HCT116 (cell line): Measurements from ENCODE around the gene PRR29. TPM values are rescaled to one million over a fixed set of nuclear protein-coding genes. Genes with fewer than 3 reads are reported as not detected.

Experiments
- ATAC-seq: fragments of 200-7000 bp; cut with Tn5 transposase; 2 replicates; pipeline ENCODE4 v1.9.1; 2020; ENCODE audit warnings: mild to moderate bottlenecking, moderate library complexity
- BruUV-seq: library from RNA; stranded (reverse); fragments of 400-500 nt; replicated peaks from 2 replicates; lab custom pipeline; 2021; lab: Mats Ljungman, UMichigan
- CTCF ChIA-PET: fragments of 300-600 bp; sonication (Branson Sonifier 250); formaldehyde crosslinking; loops from one replicate; lab custom pipeline; 2021; ENCODE audit warnings: antibody characterized with exemption; lab: Charles Lee
- POLR2A ChIA-PET: fragments of 300-600, 350-600 bp; sonication (Branson Sonifier 250); formaldehyde crosslinking; loops from one replicate; lab custom pipeline; 2021; ENCODE audit warnings: antibody characterized with exemption; lab: Charles Lee
- RAD21 ChIA-PET, 2 experiments: fragments of 300-600 bp; sonication (Branson Sonifier 250); formaldehyde crosslinking; loops; one replicate each; lab custom pipeline; 2023; ENCODE audit warnings: low total read pairs in 2 of 2; ENCODE audit not compliant: uncharacterized antibody in 2 of 2, unreplicated experiment in 2 of 2, low non-redundant PET in 1 of 2; lab: Charles Lee
- DNase-seq: peaks from one replicate; pipeline ENCODE4 v3.0.0-alpha.2; 2010; ENCODE audit warnings: low read depth, low spot score
- H2AFZ ChIP-seq: fragments of 200-600 bp; shearing (Covaris generic), sonication (generic); 2 replicates; pipeline ENCODE4 v1.6.1; 2017; ENCODE audit warnings: low read depth, mixed run types, mixed read lengths, antibody characterized with exemption, low read length; ENCODE audit not compliant: poor library complexity, severe bottlenecking
- H3K27ac ChIP-seq: 2 replicates; pipeline ENCODE4 v1.5.1; 2012; ENCODE audit warnings: low read depth, low read length
- H3K27me3 ChIP-seq: fragments of 200-600 bp; sonication (generic); 2 replicates; pipeline ENCODE4 v1.6.1; 2016; ENCODE audit warnings: mixed run types, low read length, mixed read lengths; ENCODE audit not compliant: insufficient read depth
- H3K36me3 ChIP-seq, 2 experiments: fragments of 200-500 bp in 1 of 2; fragments of 200-600 bp in 1 of 2; sonication (Bioruptor generic) in 1 of 2; sonication (generic) in 1 of 2; 2 replicates each; pipeline versions ENCODE4 v1.5.1 to v1.6.1; 2014 to 2016; ENCODE audit warnings: low read length in 2 of 2, inconsistent platforms in 1 of 2, mixed read lengths in 1 of 2, mixed run types in 1 of 2; ENCODE audit not compliant: insufficient read depth in 2 of 2, control insufficient read depth in 1 of 2
- H3K4me1 ChIP-seq, 2 experiments: fragments of 200-600 bp in 1 of 2; sonication (generic) in 1 of 2; 2 replicates each; pipeline versions ENCODE4 v1.5.1 to v1.6.1; 2012 to 2017; ENCODE audit warnings: low read length in 2 of 2, inconsistent platforms in 1 of 2, mild to moderate bottlenecking in 1 of 2, mixed read lengths in 1 of 2, mixed run types in 1 of 2, moderate library complexity in 1 of 2; ENCODE audit not compliant: insufficient read depth in 2 of 2, control insufficient read depth in 1 of 2
- H3K4me2 ChIP-seq: fragments of 200-600 bp; sonication (generic); 2 replicates; pipeline ENCODE4 v1.6.1; 2017; ENCODE audit warnings: mixed run types, low read length, mixed read lengths
- H3K4me3 ChIP-seq, 2 experiments: fragments of 200-600 bp in 1 of 2; sonication (generic) in 1 of 2; replicated peaks in 1 of 2; 2 replicates each; pipeline ENCODE4 v1.5.1; 2011 to 2016; ENCODE audit warnings: low read length in 2 of 2, control low read depth in 1 of 2, low read depth in 1 of 2, mild to moderate bottlenecking in 1 of 2, mixed read lengths in 1 of 2, mixed run types in 1 of 2
- H3K79me2 ChIP-seq: fragments of 200-600 bp; sonication (generic); 2 replicates; pipeline ENCODE4 v1.6.1; 2017; ENCODE audit warnings: mild to moderate bottlenecking, mixed run types, low read length, moderate library complexity, mixed read lengths; ENCODE audit not compliant: insufficient read depth
- H3K9ac ChIP-seq: fragments of 200-600 bp; sonication (generic); 2 replicates; pipeline ENCODE4 v1.6.1; 2016; ENCODE audit warnings: low read length, mixed read lengths
- H3K9me2 ChIP-seq: fragments of 200-600 bp; sonication (generic), shearing (Covaris generic); 2 replicates; pipeline ENCODE4 v1.6.1; 2017; ENCODE audit warnings: mixed run types, mild to moderate bottlenecking, moderate library complexity; ENCODE audit not compliant: insufficient read depth
- H3K9me3 ChIP-seq, 2 experiments: fragments of 200-500 bp in 1 of 2; fragments of 200-600 bp in 1 of 2; sonication (Bioruptor generic) in 1 of 2; sonication (generic) in 1 of 2; 2 replicates each; pipeline ENCODE4 v1.6.1; 2014 to 2017; ENCODE audit warnings: low read length in 2 of 2, mixed read lengths in 2 of 2, inconsistent platforms in 1 of 2, low read depth in 1 of 2, mild to moderate bottlenecking in 1 of 2, mixed run types in 1 of 2, moderate library complexity in 1 of 2; ENCODE audit not compliant: control insufficient read depth in 1 of 2, insufficient read depth in 1 of 2
- H4K20me1 ChIP-seq: fragments of 200-600 bp; sonication (generic), shearing (Covaris generic); 2 replicates; pipeline ENCODE4 v1.6.1; 2017; ENCODE audit warnings: mixed run types, mild to moderate bottlenecking, moderate library complexity; ENCODE audit not compliant: insufficient read depth
- ATF3 ChIP-seq: IDR thresholded peaks from 2 replicates; pipeline ENCODE4 v1.6.1; 2012
- CBX3 ChIP-seq: IDR thresholded peaks from 2 replicates; pipeline ENCODE4 v1.6.1; 2012; ENCODE audit warnings: low read depth
- CEBPB ChIP-seq: IDR thresholded peaks from 2 replicates; pipeline ENCODE4 v1.6.1; 2012; ENCODE audit warnings: low read depth
- CTCF ChIP-seq, 3 experiments: fragments of 200-600 bp in 1 of 3; sonication (generic) in 1 of 3; IDR thresholded peaks in 2 of 3; conservative IDR thresholded peaks in 1 of 3; 2 replicates each; pipeline ENCODE4 v1.5.1; 2012 to 2017; ENCODE audit warnings: low read depth in 2 of 3, low read length in 2 of 3, antibody characterized with exemption in 1 of 3, borderline replicate concordance in 1 of 3, control low read depth in 1 of 3, mild to moderate bottlenecking in 1 of 3, mixed read lengths in 1 of 3, mixed run types in 1 of 3, moderate library complexity in 1 of 3; ENCODE audit not compliant: insufficient read depth in 1 of 3
- ELF1 ChIP-seq: IDR thresholded peaks from 2 replicates; pipeline ENCODE4 v1.6.1; 2012; ENCODE audit warnings: low read depth, borderline replicate concordance
- EZH2phosphoT487 ChIP-seq: fragments of 200-600 bp; IDR thresholded peaks from 2 replicates; pipeline ENCODE4 v1.6.1; 2018; ENCODE audit warnings: antibody characterized with exemption, borderline replicate concordance
- FOSL1 ChIP-seq: IDR thresholded peaks from 2 replicates; pipeline ENCODE4 v1.6.1; 2012; ENCODE audit warnings: low read depth
- JUND ChIP-seq: IDR thresholded peaks from 2 replicates; pipeline ENCODE4 v1.6.1; 2012
- POLR2A ChIP-seq: IDR thresholded peaks from 2 replicates; pipeline ENCODE4 v1.7.0; 2011; ENCODE audit warnings: borderline replicate concordance; ENCODE audit not compliant: insufficient read depth, insufficient read length; ENCODE audit errors: extremely low read depth
- POLR2AphosphoS5 ChIP-seq: IDR thresholded peaks from 2 replicates; pipeline ENCODE4 v1.6.1; 2011; ENCODE audit warnings: mild to moderate bottlenecking, low read depth, low read length, moderate library complexity
- RAD21 ChIP-seq: IDR thresholded peaks from 2 replicates; pipeline ENCODE4 v1.6.1; 2012; ENCODE audit warnings: low read depth, mild to moderate bottlenecking
- REST ChIP-seq: IDR thresholded peaks from 2 replicates; pipeline ENCODE4 v1.6.1; 2012; ENCODE audit warnings: low read depth
- SIN3A ChIP-seq: IDR thresholded peaks from 2 replicates; pipeline ENCODE4 v1.6.1; 2012; ENCODE audit warnings: low read depth
- SRF ChIP-seq: IDR thresholded peaks from 2 replicates; pipeline ENCODE4 v1.6.1; 2012; ENCODE audit warnings: low read depth
- TCF7L2 ChIP-seq: IDR thresholded peaks from 2 replicates; pipeline ENCODE4 v1.7.0; 2011; ENCODE audit warnings: borderline replicate concordance, inconsistent platforms; ENCODE audit not compliant: insufficient read depth, insufficient read length; ENCODE audit errors: extremely low read depth
- YY1 ChIP-seq: IDR thresholded peaks from 2 replicates; pipeline ENCODE4 v1.6.1; 2011; ENCODE audit warnings: low read length, low read depth, moderate library complexity, mild to moderate bottlenecking; ENCODE audit not compliant: insufficient replicate concordance; ENCODE audit errors: extremely low read depth
- ZBTB33 ChIP-seq: IDR thresholded peaks from 2 replicates; pipeline ENCODE4 v1.6.1; 2011; ENCODE audit warnings: mild to moderate bottlenecking, low read length, moderate library complexity; ENCODE audit not compliant: insufficient replicate concordance; ENCODE audit errors: extremely low read depth
- ZFX ChIP-seq: fragments of 450-650 bp; IDR thresholded peaks from 2 replicates; pipeline ENCODE4 v1.6.1; 2017
- ZNF274 ChIP-seq: fragments of 200-500 bp; sonication (Bioruptor generic); IDR thresholded peaks from 2 replicates; pipeline ENCODE4 v1.6.1; 2014; ENCODE audit warnings: mild to moderate bottlenecking, low read depth, low read length, inconsistent platforms
- intact Hi-C: fragments of 100-400 bp; cut with micrococcal nuclease; formaldehyde crosslinking; loops from 2 replicates; pipeline ENCODE4 v1.10.0; 2022
- total RNA-seq: library from RNA; stranded (reverse); gene quantifications from one replicate; pipeline ENCODE4 v1.2.1, GENCODE V29; 2021; ENCODE audit not compliant: unreplicated experiment

The PRR29 gene
- total RNA-seq, 1 experiment from 2014 or later, result not detected

- peaks cover 41% of the 10 kb centered on the region; the same call in 1 of the 2 replicates for H3K27me3 ChIP-seq
- no peaks in the 10 kb centered on the region for H3K9me2 ChIP-seq
- H3K4me2 ChIP-seq, result no peak overlapping the region
- no peak for TF ChIP-seq JUND
- TF ChIP-seq ZNF274, result no peak
- no peak for TF ChIP-seq POLR2A
- TF ChIP-seq FOSL1, result no peak
- TF ChIP-seq EZH2phosphoT487, result no peak
- no peak for TF ChIP-seq RAD21
- no peak for TF ChIP-seq CEBPB
- TF ChIP-seq ZBTB33, result no peak
- no peak for TF ChIP-seq TCF7L2
- TF ChIP-seq SIN3A, result no peak
- no peak for TF ChIP-seq SRF
- TF ChIP-seq ELF1, result no peak
- no peak for TF ChIP-seq ZFX
- TF ChIP-seq YY1, result no peak
- no peak for TF ChIP-seq CBX3
- TF ChIP-seq POLR2AphosphoS5, result no peak
- no peak for TF ChIP-seq ATF3
- TF ChIP-seq REST, result no peak
- no peak for TF ChIP-seq CTCF (IDR thresholded peaks at IDR 0.05 in 2 of 3, conservative IDR thresholded peaks at IDR 0.05 in 1 of 3; ENCODE audit: borderline replicate concordance in 1 of 3, insufficient read depth in 1 of 3, low read depth in 2 of 3, low read length in 2 of 3)
- no peak overlapping the region for H3K9ac ChIP-seq
- peaks cover 2% of the 10 kb centered on the region in 2 experiments; a peak in 2 of 4 replicates for H3K4me1 ChIP-seq
- CTCF ChIA-PET, result interaction anchor here (2.0 to 2.5 kb wide), 2 partner anchors 10 to 91 kb away, joined by 8 to 9 read pairs; no protein-coding TSS in a partner anchor
- no peak overlapping the region for H3K4me3 ChIP-seq
- intact Hi-C loops, result no loop called here
- no peaks in the 10 kb centered on the region for H3K79me2 ChIP-seq
- H3K9me3 ChIP-seq, result no peaks in the 10 kb centered on the region
- no peak overlapping the region for H3K27ac ChIP-seq
- no peak overlapping the region for H2AFZ ChIP-seq
- RAD21 ChIA-PET, result no interaction called here
- DNase-seq (no peak), ATAC-seq (no peak)
- H3K36me3 ChIP-seq, result no peaks in the 10 kb centered on the region
- POLR2A ChIA-PET, result no interaction called here
- no peaks in the 10 kb centered on the region for H4K20me1 ChIP-seq
- no TSS peak for BruUV-seq
These were observed 2.5 kb upstream of the PRR29 start for GRCh38 chr17:63995626-63996025.
